Measurements from ENCODE around the gene SNX9. TPM values are rescaled to one million over a fixed set of nuclear protein-coding genes. Genes with fewer than 3 reads are reported as not detected.

Gene SNX9
- polyA plus RNA-seq, 2 of the 4 experiments (the other 2 are of a cell fraction) = 13.9 to 29.8 TPM

GRCh38 chr6:157984128-157984527, 161.1 kb downstream of the SNX9 start:
- H3K4me3 ChIP-seq = no peak overlapping the region
- DNase-seq (ENCODE audit: low read depth in 1 of 2, low spot score in 1 of 2) = no peak
- ChIA-PET POLR2A (no interaction called here), CTCF (interaction anchor here (0.6 to 4.6 kb wide), 5 partner anchors 10 to 709 kb away, joined by 3 to 26 read pairs (median 11); no protein-coding TSS in a partner anchor)
- H3K4me1 ChIP-seq = peaks cover 62% of the 10 kb centered on the region
- no peak for TF ChIP-seq FOSB (CRISPR knock-in tag; IDR thresholded peaks at IDR 0.05)
- no peak for TF ChIP-seq CHD2 (IDR thresholded peaks at IDR 0.05; ENCODE audit: low read length, partially characterized antibody)
- no peak for TF ChIP-seq GATA3 (IDR thresholded peaks at IDR 0.05; ENCODE audit: borderline replicate concordance)
- no peak for TF ChIP-seq HOXA7 (CRISPR knock-in tag; IDR thresholded peaks at IDR 0.05)
- TF ChIP-seq MYC (IDR thresholded peaks at IDR 0.05; ENCODE audit: borderline replicate concordance, low read length) = no peak
- no peak for TF ChIP-seq SREBF2 (IDR thresholded peaks at IDR 0.05)
- no peak for TF ChIP-seq CEBPB (IDR thresholded peaks at IDR 0.05)
- no peak for TF ChIP-seq ESRRA (IDR thresholded peaks at IDR 0.05; ENCODE audit: borderline replicate concordance, low read length)
- no peak for TF ChIP-seq EHF (CRISPR knock-in tag; IDR thresholded peaks at IDR 0.05)
- TF ChIP-seq HOXB5 (CRISPR knock-in tag; IDR thresholded peaks at IDR 0.05) = no peak
- TF ChIP-seq HOXB13 (CRISPR knock-in tag; IDR thresholded peaks at IDR 0.05; ENCODE audit: low read depth) = no peak
- H3K4me2 ChIP-seq = peak overlapping the region; percentile 96
- WGBS (ENCODE audit: missing lambda C conversion rate) = 88% methylated on average over 4 of the region's 4 CpGs
- peak overlapping the region; percentile 16 to 83; a peak in 4 of 6 replicates for H3K27ac ChIP-seq
- no peaks in the 10 kb centered on the region for H3K9me3 ChIP-seq
- no peak for ATAC-seq
- no peak for FAIRE-seq

GRCh38 chr6:157984686-157985225, 161.7 kb downstream of the SNX9 start:
- CTCF ChIA-PET = interaction anchor here (0.8 to 4.6 kb wide), 3 partner anchors 42 to 89 kb away, joined by 3 to 26 read pairs (median 23); no protein-coding TSS in a partner anchor
- H3K4me3 ChIP-seq = peak overlapping the region; percentile 34; the same call in 1 of the 3 replicates
- no peaks in the 10 kb centered on the region for H3K9me3 ChIP-seq
- TF ChIP-seq SMC3 (IDR thresholded peaks at IDR 0.05) (no peak), MAZ (IDR thresholded peaks at IDR 0.05; ENCODE audit: borderline replicate concordance, low read depth, low read length) (no peak)
- POLR2A ChIA-PET = no interaction called here
- FAIRE-seq = no peak
- H3K27ac ChIP-seq = peak overlapping the region; percentile 70 to 83
- no peak for ATAC-seq
- 78% methylated on average over 14 of the region's 14 CpGs for WGBS (ENCODE audit: missing lambda C conversion rate)
- no peak for DNase-seq (ENCODE audit: low read depth in 1 of 2, low spot score in 1 of 2)
- peaks cover 68% of the 10 kb centered on the region for H3K4me1 ChIP-seq
- peak overlapping the region; percentile 96 for H3K4me2 ChIP-seq

DNA sequence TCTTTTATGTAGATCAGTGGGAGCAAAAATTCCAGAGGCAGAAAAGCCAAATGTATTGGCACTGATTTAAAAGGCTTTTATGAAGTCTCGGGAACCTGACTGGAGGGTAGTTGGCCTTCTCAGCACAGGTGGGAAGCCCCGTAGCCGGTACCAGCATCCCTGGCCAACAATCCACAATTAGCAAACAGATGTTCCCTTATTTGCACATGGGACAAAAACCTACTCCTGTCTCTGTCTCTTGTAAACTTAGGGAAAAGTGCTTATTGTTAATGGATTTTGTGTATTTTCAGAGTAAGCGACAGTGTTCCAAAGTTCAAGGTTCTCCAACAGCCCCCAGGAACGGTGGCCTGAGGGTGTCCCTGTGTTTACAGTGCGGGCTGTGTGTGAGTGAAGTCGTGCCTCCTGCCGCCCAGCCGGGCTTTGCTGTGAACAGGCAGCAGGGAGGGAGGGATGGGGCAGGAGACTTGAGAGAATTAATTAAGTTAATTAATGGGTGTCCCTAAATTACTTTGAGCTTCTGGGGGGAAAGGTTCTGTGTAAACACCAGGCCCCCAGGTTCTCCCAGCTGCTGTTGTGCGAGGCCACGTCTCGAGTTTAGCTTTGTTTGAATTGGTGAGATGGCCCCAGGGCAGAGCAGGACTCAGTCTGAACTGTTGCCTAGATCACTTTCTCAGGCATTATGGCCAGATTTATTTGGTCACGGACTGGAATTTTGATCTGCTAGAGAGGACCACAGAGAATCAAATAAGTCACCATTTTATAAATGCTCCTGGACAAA, 162.5 kb downstream of the SNX9 start:
- CTCF ChIA-PET = interaction anchor here (0.7 to 3.8 kb wide), 4 partner anchors 41 to 633 kb away, joined by 3 to 26 read pairs (median 8); no protein-coding TSS in a partner anchor
- peak overlapping the region; percentile 96 for H3K4me2 ChIP-seq
- FAIRE-seq (no peak), DNase-seq (ENCODE audit: low read depth in 1 of 2, low spot score in 1 of 2) (no peak), ATAC-seq (peak in 1 of 2 experiments; percentile 12; a peak in 3 of 6 replicates)
- peaks cover 76% of the 10 kb centered on the region for H3K4me1 ChIP-seq
- H3K9me3 ChIP-seq = no peaks in the 10 kb centered on the region
- POLR2A ChIA-PET = no interaction called here
- peak overlapping the region; percentile 34 for H3K4me3 ChIP-seq
- 3% methylated on average over 13 of the region's 13 CpGs for WGBS (ENCODE audit: missing lambda C conversion rate)
- TF ChIP-seq NPAS2 (CRISPR knock-in tag; IDR thresholded peaks at IDR 0.05; ENCODE audit: borderline replicate concordance) = no peak
- TF ChIP-seq, protein P1, sequence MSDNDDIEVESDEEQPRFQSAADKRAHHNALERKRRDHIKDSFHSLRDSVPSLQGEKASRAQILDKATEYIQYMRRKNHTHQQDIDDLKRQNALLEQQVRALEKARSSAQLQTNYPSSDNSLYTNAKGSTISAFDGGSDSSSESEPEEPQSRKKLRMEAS (IDR thresholded peaks at IDR 0.05) = 0 out of 2 replicates have a peak, but pooled peaks have one; percentile 21
- H3K27ac ChIP-seq = peak overlapping the region; percentile 70 to 83

- POLR2A ChIA-PET = no interaction called here
- WGBS (ENCODE audit: missing lambda C conversion rate) = 87% methylated on average over 15 of the region's 20 CpGs
Measured at GRCh38 chr6:157987788-157988699, 165.0 kb downstream of the SNX9 start.

More at GRCh38 chr6:157987788-157988699, 165.0 kb downstream of the SNX9 start:
- FAIRE-seq (no peak), DNase-seq (ENCODE audit: low read depth in 1 of 2, low spot score in 1 of 2) (no peak), ATAC-seq (no peak)
- H3K4me2 ChIP-seq = peak overlapping the region; percentile 87
- peak overlapping the region; percentile 39 to 82; a peak in 5 of 6 replicates for H3K27ac ChIP-seq
- peaks cover 82% of the 10 kb centered on the region for H3K4me1 ChIP-seq
- H3K9me3 ChIP-seq = no peaks in the 10 kb centered on the region
- TF ChIP-seq POLR2A (IDR thresholded peaks at IDR 0.05; ENCODE audit: low read length) = no peak
- no peak for TF ChIP-seq CBX8 (IDR thresholded peaks at IDR 0.05)
- no peak for TF ChIP-seq KDM5A (IDR thresholded peaks at IDR 0.05)
- TF ChIP-seq CHD4 (IDR thresholded peaks at IDR 0.05; ENCODE audit: borderline replicate concordance) = no peak
- TF ChIP-seq MAZ (IDR thresholded peaks at IDR 0.05; ENCODE audit: borderline replicate concordance, low read depth, low read length) = no peak
- TF ChIP-seq HOXB13 (CRISPR knock-in tag; IDR thresholded peaks at IDR 0.05; ENCODE audit: low read depth) = no peak
- no peak for TF ChIP-seq CHD2 (IDR thresholded peaks at IDR 0.05; ENCODE audit: low read length, partially characterized antibody)
- TF ChIP-seq JUN (IDR thresholded peaks at IDR 0.05) = no peak
- no peak for TF ChIP-seq RFX5 (IDR thresholded peaks at IDR 0.05)
- TF ChIP-seq FOSB (CRISPR knock-in tag; IDR thresholded peaks at IDR 0.05) = no peak
- TF ChIP-seq EHF (CRISPR knock-in tag; IDR thresholded peaks at IDR 0.05) = no peak
- TF ChIP-seq RCOR1 (IDR thresholded peaks at IDR 0.05; ENCODE audit: low read depth, low read length) = no peak
- TF ChIP-seq E2F6 (IDR thresholded peaks at IDR 0.05; ENCODE audit: borderline replicate concordance, low read depth) = no peak
- no peak for TF ChIP-seq HEYL (CRISPR knock-in tag; IDR thresholded peaks at IDR 0.05)
- no peak for TF ChIP-seq ZFP36 (IDR thresholded peaks at IDR 0.05; ENCODE audit: borderline replicate concordance, partially characterized antibody)
- TF ChIP-seq RARB (CRISPR knock-in tag; IDR thresholded peaks at IDR 0.05) = no peak
- no peak for TF ChIP-seq PHF8 (IDR thresholded peaks at IDR 0.05; ENCODE audit: borderline replicate concordance, low read depth)
- TF ChIP-seq EHMT2 (IDR thresholded peaks at IDR 0.05; ENCODE audit: low read depth) = no peak
- H3K4me3 ChIP-seq = no peak overlapping the region
- CTCF ChIA-PET = interaction anchor here (2.1 to 2.5 kb wide), 3 partner anchors 38 to 84 kb away, joined by 8 to 10 read pairs (median 8); no protein-coding TSS in a partner anchor

Measured in A549 (cell line).